Body of pancreas (tissue), 4 donors: ENCODE results near the gene RCC2. TPM values are rescaled to one million over a fixed set of nuclear protein-coding genes. Genes with fewer than 3 reads are reported as not detected.

Experiments
- ATAC-seq: fragments of 150-250 bp; one replicate; pipeline ENCODE4 v1.9.1; 2016
- DNase-seq, 4 donors: peaks; one replicate each; pipeline ENCODE4 v3.0.0-alpha.2; 2019
- H3K27ac ChIP-seq, 4 donors: fragments of 200-600 bp; sonication (generic); 1 replicate in 3 of 4; 2 replicates in 1 of 4; pipeline versions ENCODE4 v1.5.1 to v1.6.1; 2016 to 2019; ENCODE audit warnings: mild to moderate bottlenecking in 1 of 4, mixed read lengths in 1 of 4, moderate library complexity in 1 of 4
- H3K27me3 ChIP-seq, 2 donors: fragments of 200-600 bp; sonication (generic); one replicate each; pipeline ENCODE4 v1.6.0; 2016; ENCODE audit warnings: mild to moderate bottlenecking in 1 of 2
- H3K36me3 ChIP-seq, 2 donors: fragments of 200-600 bp; sonication (generic); replicated peaks in 1 of 2; 2 replicates each; pipeline ENCODE4 v1.5.1; 2016; ENCODE audit warnings: low read depth in 2 of 2; ENCODE audit not compliant: insufficient read depth in 1 of 2
- H3K4me1 ChIP-seq: fragments of 200-600 bp; sonication (generic); one replicate; pipeline ENCODE4 v1.6.0; 2016
- H3K4me3 ChIP-seq, 2 donors: fragments of 200-600 bp; sonication (generic); 1 replicate in 1 of 2; 2 replicates in 1 of 2; pipeline ENCODE4 v1.5.1; 2016 to 2019
- H3K9me3 ChIP-seq, 3 donors: fragments of 200-600 bp; sonication (generic); 1 replicate in 2 of 3; 2 replicates in 1 of 3; pipeline ENCODE4 v1.5.1; 2016
- POLR2A ChIP-seq, 3 donors: fragments of 450-650 bp; IDR thresholded peaks; one replicate each; pipeline ENCODE4 v1.6.1; 2016; ENCODE audit warnings: antibody characterized with exemption in 3 of 3, mild to moderate bottlenecking in 2 of 3
- WGBS, 2 donors: methylation state at CpG; one replicate each; pipeline ENCODE4 v1.1.5; 2017; 5-methylcytosine and 5-hydroxymethylcytosine counted together
- intact Hi-C: fragments of 100-400 bp; cut with DNase I; formaldehyde crosslinking; loops from one replicate; pipeline ENCODE4 v1.15.1; 2023
- total RNA-seq, 2 donors: library from RNA; depleted of rRNA; stranded (reverse); fragments of >200 nt; gene quantifications; one replicate each; pipeline ENCODE4 v1.1.0, GENCODE V29; 2016
- TF ChIP-seq, protein P1 (sequence below), 7 experiments: fragments of 450-650 bp in 4 of 7; fragments of 200-600 bp in 3 of 7; sonication (generic) in 3 of 7; IDR thresholded peaks; one replicate each; pipeline ENCODE4 v1.5.1; 2016 to 2019; ENCODE audit warnings: antibody characterized with exemption in 7 of 7

RCC2 gene
- total RNA-seq, 2 donors from 2014 or later, result 19.2 to 34.3 TPM

DNA sequence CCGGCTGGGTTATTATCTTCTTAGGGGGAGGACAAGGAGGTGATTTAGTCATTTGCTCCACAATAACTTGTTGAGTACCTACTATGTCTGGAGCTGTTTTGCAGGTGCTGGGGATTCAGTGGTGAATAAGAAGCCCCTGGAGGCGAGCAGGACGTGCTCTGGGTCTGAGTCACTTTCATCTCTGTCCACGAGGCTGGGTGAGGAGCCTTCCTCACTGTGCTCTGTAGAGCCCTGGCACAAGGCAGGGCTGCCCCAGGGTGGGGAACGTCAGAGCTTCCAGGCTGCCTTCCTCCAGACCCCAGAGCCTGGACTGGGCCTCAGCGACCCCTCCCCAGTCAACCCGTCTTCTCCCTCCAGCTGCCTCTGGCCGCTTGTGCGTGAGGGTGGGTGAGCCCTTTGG, 70.0 kb downstream of the RCC2 start:
- ATAC-seq (no peak), DNase-seq (no peak)
- intact Hi-C loops, result no loop called here
- H3K4me1 ChIP-seq, result no peaks in the 10 kb centered on the region
- no peaks in the 10 kb centered on the region for H3K36me3 ChIP-seq
- 64 to 100% methylated on average over 1 to 9 of the region's 9 CpGs for WGBS, 2 donors
- no peaks in the 10 kb centered on the region for H3K9me3 ChIP-seq
- no peak overlapping the region for H3K27ac ChIP-seq
- TF ChIP-seq, protein P1, sequence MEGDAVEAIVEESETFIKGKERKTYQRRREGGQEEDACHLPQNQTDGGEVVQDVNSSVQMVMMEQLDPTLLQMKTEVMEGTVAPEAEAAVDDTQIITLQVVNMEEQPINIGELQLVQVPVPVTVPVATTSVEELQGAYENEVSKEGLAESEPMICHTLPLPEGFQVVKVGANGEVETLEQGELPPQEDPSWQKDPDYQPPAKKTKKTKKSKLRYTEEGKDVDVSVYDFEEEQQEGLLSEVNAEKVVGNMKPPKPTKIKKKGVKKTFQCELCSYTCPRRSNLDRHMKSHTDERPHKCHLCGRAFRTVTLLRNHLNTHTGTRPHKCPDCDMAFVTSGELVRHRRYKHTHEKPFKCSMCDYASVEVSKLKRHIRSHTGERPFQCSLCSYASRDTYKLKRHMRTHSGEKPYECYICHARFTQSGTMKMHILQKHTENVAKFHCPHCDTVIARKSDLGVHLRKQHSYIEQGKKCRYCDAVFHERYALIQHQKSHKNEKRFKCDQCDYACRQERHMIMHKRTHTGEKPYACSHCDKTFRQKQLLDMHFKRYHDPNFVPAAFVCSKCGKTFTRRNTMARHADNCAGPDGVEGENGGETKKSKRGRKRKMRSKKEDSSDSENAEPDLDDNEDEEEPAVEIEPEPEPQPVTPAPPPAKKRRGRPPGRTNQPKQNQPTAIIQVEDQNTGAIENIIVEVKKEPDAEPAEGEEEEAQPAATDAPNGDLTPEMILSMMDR (IDR thresholded peaks at IDR 0.05), result no peak
- no peak for TF ChIP-seq POLR2A (IDR thresholded peaks at IDR 0.05)
- no peak overlapping the region for H3K4me3 ChIP-seq
- no peaks in the 10 kb centered on the region for H3K27me3 ChIP-seq

DNA sequence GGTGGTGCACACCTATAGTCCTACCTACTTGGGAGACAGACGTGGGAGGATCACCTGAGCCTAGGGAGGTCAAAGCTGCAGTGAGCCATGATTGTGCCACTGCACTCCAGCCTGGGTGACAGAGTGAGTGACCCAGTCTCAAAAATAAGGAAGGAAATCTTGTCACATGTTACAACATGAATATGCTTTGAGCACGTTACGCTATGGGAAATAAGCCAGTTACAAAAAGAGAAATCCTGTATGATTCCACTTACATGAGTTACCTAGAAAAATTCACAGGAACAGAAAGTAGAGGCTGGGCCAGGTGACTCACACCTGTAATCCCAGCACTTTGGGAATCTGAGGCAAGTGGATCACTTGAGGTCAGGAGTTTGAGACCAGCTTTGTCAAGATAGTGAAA, 74.2 kb downstream of the RCC2 start:
- DNase-seq (no peak), ATAC-seq (no peak)
- intact Hi-C loops, result no loop called here
- no peak overlapping the region for H3K4me3 ChIP-seq
- H3K27me3 ChIP-seq, result no peaks in the 10 kb centered on the region
- TF ChIP-seq, protein P1 (IDR thresholded peaks at IDR 0.05), result no peak
- no peak for TF ChIP-seq POLR2A (IDR thresholded peaks at IDR 0.05)
- no peaks in the 10 kb centered on the region for H3K9me3 ChIP-seq
- no peak overlapping the region for H3K27ac ChIP-seq
- no peaks in the 10 kb centered on the region for H3K36me3 ChIP-seq
- no peaks in the 10 kb centered on the region for H3K4me1 ChIP-seq
- WGBS, 2 donors, result 70 to 82% methylated on average over 3 of the region's 3 CpGs

DNA sequence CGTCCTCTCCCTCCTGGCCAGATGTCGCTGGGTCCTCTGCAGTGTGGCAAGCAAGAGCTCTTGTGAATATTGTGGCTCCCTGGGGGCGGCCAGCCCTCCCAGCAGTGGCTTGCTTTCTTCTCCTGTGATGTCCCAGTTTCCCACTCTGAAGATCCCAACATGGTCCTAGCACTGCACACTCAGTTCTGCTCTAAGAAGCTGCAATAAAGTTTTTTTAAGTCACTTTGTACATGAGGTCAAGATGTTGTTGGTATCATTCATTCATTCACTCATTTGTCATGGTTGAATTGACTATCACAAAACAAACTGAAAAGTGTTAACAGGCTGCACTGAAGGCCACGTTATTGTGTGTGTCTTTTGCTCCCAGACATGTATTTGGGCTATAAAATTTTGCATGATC, 75.7 kb downstream of the RCC2 start:
- Histone ChIP-seq H3K27ac (no peak overlapping the region), H3K27me3 (no peaks in the 10 kb centered on the region), H3K4me3 (no peak overlapping the region), H3K4me1 (no peaks in the 10 kb centered on the region), H3K9me3 (no peaks in the 10 kb centered on the region), H3K36me3 (no peaks in the 10 kb centered on the region)
- intact Hi-C loops, result no loop called here
- ATAC-seq, result no peak
- TF ChIP-seq POLR2A (IDR thresholded peaks at IDR 0.05), result no peak
- TF ChIP-seq, protein P1 (IDR thresholded peaks at IDR 0.05), result no peak
- DNase-seq, result no peak
- WGBS, 2 donors, result 64 to 79% methylated on average over 4 of the region's 4 CpGs

DNA sequence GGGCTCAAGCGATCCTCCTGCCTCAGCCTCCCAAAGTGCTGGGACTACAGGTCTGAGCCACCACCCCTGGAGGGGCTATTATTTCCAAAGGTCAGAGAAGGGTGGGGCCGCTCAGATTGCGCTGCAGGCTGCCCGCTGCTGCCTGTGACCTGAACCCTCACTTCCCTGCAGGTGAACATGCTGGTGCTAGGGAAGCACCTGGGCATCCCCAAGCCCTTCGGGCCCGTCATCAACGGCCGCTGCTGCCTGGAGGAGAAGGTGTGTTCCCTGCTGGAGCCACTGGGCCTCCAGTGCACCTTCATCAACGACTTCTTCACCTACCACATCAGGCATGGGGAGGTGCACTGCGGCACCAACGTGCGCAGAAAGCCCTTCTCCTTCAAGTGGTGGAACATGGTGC, 76.1 kb downstream of the RCC2 start:
- H3K9me3 ChIP-seq, result no peaks in the 10 kb centered on the region
- intact Hi-C loops, result no loop called here
- WGBS, 2 donors, result 73 to 83% methylated on average over 6 to 11 of the region's 12 CpGs
- no peaks in the 10 kb centered on the region for H3K4me1 ChIP-seq
- no peaks in the 10 kb centered on the region for H3K36me3 ChIP-seq
- no peaks in the 10 kb centered on the region for H3K27me3 ChIP-seq
- no peak for DNase-seq
- TF ChIP-seq, protein P1 (IDR thresholded peaks at IDR 0.05), result no peak
- no peak for TF ChIP-seq POLR2A (IDR thresholded peaks at IDR 0.05)
- no peak overlapping the region for H3K4me3 ChIP-seq
- ATAC-seq, result no peak
- H3K27ac ChIP-seq, result no peak overlapping the region

DNA sequence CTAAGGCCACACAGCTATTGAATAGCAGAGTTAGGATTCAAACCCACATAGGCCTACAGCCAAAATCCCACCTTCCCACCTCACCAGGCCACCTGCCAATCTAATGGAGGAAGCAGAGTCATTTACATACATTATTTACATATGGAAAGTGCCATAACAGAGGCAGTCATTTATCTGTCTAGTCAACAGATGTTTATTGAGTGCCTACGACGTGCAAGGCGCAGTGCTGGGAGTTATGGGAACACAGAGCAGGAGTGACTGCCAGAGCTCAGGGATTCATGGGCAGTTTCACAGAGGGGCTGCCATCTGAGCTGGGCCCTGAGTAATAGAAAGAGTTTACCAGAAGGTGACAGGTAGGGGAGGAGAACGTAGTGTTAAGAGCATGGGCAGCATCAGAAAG, 77.8 kb downstream of the RCC2 start:
- TF ChIP-seq POLR2A (IDR thresholded peaks at IDR 0.05), result no peak
- TF ChIP-seq, protein P1 (IDR thresholded peaks at IDR 0.05), result no peak
- no peaks in the 10 kb centered on the region for H3K9me3 ChIP-seq
- no peaks in the 10 kb centered on the region for H3K4me1 ChIP-seq
- WGBS, 2 donors, result 60 to 68% methylated on average over 4 of the region's 4 CpGs
- no peak overlapping the region for H3K4me3 ChIP-seq
- H3K36me3 ChIP-seq, result no peaks in the 10 kb centered on the region
- no peak for ATAC-seq
- H3K27me3 ChIP-seq, result no peaks in the 10 kb centered on the region
- no peak for DNase-seq
- intact Hi-C loops, result no loop called here
- no peak overlapping the region for H3K27ac ChIP-seq
